HepG2 (cell line): ENCODE results near the gene OTOGL. TPM values are rescaled to one million over a fixed set of nuclear protein-coding genes. Genes with fewer than 3 reads are reported as not detected.

Experiments
- ARID3A ChIP-seq: IDR thresholded peaks from 2 replicates; pipeline ENCODE4 v1.6.1; 2012; ENCODE audit warnings: low read depth, low read length, improper control_type of control experiment
- BCL6 ChIP-seq: IDR thresholded peaks from 2 replicates; pipeline ENCODE4 v1.6.1; 2016; ENCODE audit warnings: missing genetic modification reagents, missing compliant biosample characterization
- CBFB ChIP-seq: sonication (generic); formaldehyde crosslinking; IDR thresholded peaks from 2 replicates; pipeline ENCODE4 v1.4.0; 2020; ENCODE audit warnings: missing genetic modification reagents
- FOSL2 ChIP-seq: sonication (generic); formaldehyde crosslinking; IDR thresholded peaks from 2 replicates; pipeline ENCODE4 v1.4.0; 2020; ENCODE audit warnings: missing genetic modification reagents
- FOXO1 ChIP-seq: sonication (generic); formaldehyde crosslinking; IDR thresholded peaks from 2 replicates; pipeline ENCODE4 v1.4.0; 2020; ENCODE audit warnings: missing genetic modification reagents
- GABPA ChIP-seq, 2 experiments: IDR thresholded peaks; 2 replicates each; pipeline ENCODE4 v1.6.1; 2011 to 2016; ENCODE audit warnings: low read depth in 2 of 2, low read length in 1 of 2, missing biosample characterization in 1 of 2, missing genetic modification characterization in 1 of 2
- HOXA5 ChIP-seq: sonication (generic); formaldehyde crosslinking; IDR thresholded peaks from 2 replicates; pipeline ENCODE4 v1.4.0; 2020; ENCODE audit warnings: missing genetic modification reagents
- HOXA9 ChIP-seq: sonication (generic); formaldehyde crosslinking; IDR thresholded peaks from 2 replicates; pipeline ENCODE4 v1.8.1; 2022; ENCODE audit warnings: missing genetic modification reagents, mild to moderate bottlenecking, moderate library complexity, borderline replicate concordance
- MXI1 ChIP-seq: IDR thresholded peaks from 3 replicates; pipeline ENCODE4 v1.6.1; 2012; ENCODE audit warnings: low read depth, low read length, inconsistent platforms, borderline replicate concordance
- NFKBIZ ChIP-seq: IDR thresholded peaks from 2 replicates; pipeline ENCODE4 v1.6.1; 2018; ENCODE audit warnings: missing genetic modification reagents, missing compliant biosample characterization
- PBX3 ChIP-seq: sonication (generic); formaldehyde crosslinking; IDR thresholded peaks from 2 replicates; pipeline ENCODE4 v1.8.1; 2023; ENCODE audit warnings: missing genetic modification reagents, inconsistent platforms, borderline replicate concordance
- PHF5A ChIP-seq: IDR thresholded peaks from one replicate; pipeline ENCODE4 v1.6.1; 2018; ENCODE audit warnings: low read depth, missing genetic modification reagents; ENCODE audit not compliant: unreplicated experiment
- RARG ChIP-seq: sonication (generic); formaldehyde crosslinking; IDR thresholded peaks from 2 replicates; pipeline ENCODE4 v1.4.0; 2020; ENCODE audit warnings: low read depth, mild to moderate bottlenecking, missing genetic modification reagents
- SOX13 ChIP-seq, 3 experiments: fragments of 450-650 bp in 1 of 3; sonication (generic) in 1 of 3; formaldehyde crosslinking in 1 of 3; IDR thresholded peaks in 2 of 3; conservative IDR thresholded peaks in 1 of 3; 2 replicates each; pipeline versions ENCODE4 v1.5.0 to v1.6.1; 2016 to 2020; ENCODE audit warnings: antibody characterized with exemption in 1 of 3, mild to moderate bottlenecking in 1 of 3, missing compliant biosample characterization in 1 of 3, missing genetic modification reagents in 1 of 3, moderate library complexity in 1 of 3
- ZBTB33 ChIP-seq: sonication (generic); formaldehyde crosslinking; IDR thresholded peaks from 2 replicates; pipeline ENCODE4 v1.4.0; 2020; ENCODE audit warnings: missing genetic modification reagents
- ZBTB34 ChIP-seq: sonication (generic); formaldehyde crosslinking; IDR thresholded peaks from 2 replicates; pipeline ENCODE4 v1.8.0; 2022; ENCODE audit warnings: mild to moderate bottlenecking, missing genetic modification reagents
- ZNF281 ChIP-seq: sonication (generic); formaldehyde crosslinking; IDR thresholded peaks from 2 replicates; pipeline ENCODE4 v1.4.0; 2020; ENCODE audit warnings: missing genetic modification reagents, borderline replicate concordance
- ZNF343 ChIP-seq: sonication (generic); formaldehyde crosslinking; IDR thresholded peaks from 2 replicates; pipeline ENCODE4 v1.4.0; 2020; ENCODE audit warnings: mild to moderate bottlenecking, missing genetic modification reagents
- ZNF564 ChIP-seq: sonication (generic); formaldehyde crosslinking; IDR thresholded peaks from 2 replicates; pipeline ENCODE4 v1.8.1; 2023; ENCODE audit warnings: mild to moderate bottlenecking, missing genetic modification reagents
- ZNF780A ChIP-seq: sonication (generic); formaldehyde crosslinking; IDR thresholded peaks from 2 replicates; pipeline ENCODE4 v1.8.0; 2022; ENCODE audit warnings: mild to moderate bottlenecking, missing genetic modification reagents, moderate library complexity
- ZNF816 ChIP-seq: sonication (generic); formaldehyde crosslinking; IDR thresholded peaks from 2 replicates; pipeline ENCODE4 v1.8.0; 2022; ENCODE audit warnings: missing genetic modification reagents, mild to moderate bottlenecking, borderline replicate concordance
- polyA plus RNA-seq, 8 experiments: library from polyadenylated mRNA; depleted of rRNA in 3 of 8; stranded (reverse) in 7 of 8; unstranded in 1 of 8; fragments of >200 nt; fragmentation: Illumina TruSeq in 4 of 8; extraction: Trizol in 4 of 8; gene quantifications; 2 replicates each; pipeline versions ENCODE4 v1.2.1 to v1.2.3, GENCODE V29; 2011 to 2016; ENCODE audit warnings: low read depth in 4 of 8, missing spikeins in 1 of 8, mixed read lengths in 1 of 8; ENCODE audit not compliant: insufficient read depth in 1 of 8
- total RNA-seq, 5 experiments: library from RNA; depleted of rRNA; stranded (reverse); fragments of >200 nt; fragmentation: Illumina TruSeq; extraction: Trizol; gene quantifications; 2 replicates each; pipeline ENCODE4 v1.2.3, GENCODE V29; 2016; ENCODE audit warnings: low read depth in 1 of 5

The OTOGL gene
- total and polyA plus RNA-seq, 2 of the 13 experiments (the other 11 are each of a cell fraction or from before 2014, with no cell fraction given), result not detected

- no peak for TF ChIP-seq ZBTB33 (CRISPR knock-in tag)
- no peak for TF ChIP-seq ZNF343 (CRISPR knock-in tag)
- TF ChIP-seq HOXA9 (CRISPR knock-in tag), result no peak
- no peak for TF ChIP-seq PBX3
- no peak for TF ChIP-seq PHF5A
- no peak for TF ChIP-seq NFKBIZ (CRISPR knock-in tag)
- no peak for TF ChIP-seq ZNF564
- no peak for TF ChIP-seq FOXO1 (CRISPR knock-in tag)
- no peak for TF ChIP-seq RARG (CRISPR knock-in tag)
- TF ChIP-seq MXI1, result no peak
- 0 out of 2 replicates have a peak, but pooled peaks have one; percentile 15 for TF ChIP-seq ARID3A
- TF ChIP-seq ZNF780A (CRISPR knock-in tag), result no peak
- TF ChIP-seq SOX13 (IDR thresholded peaks at IDR 0.05), result no peak
- TF ChIP-seq SOX13 (CRISPR knock-in tag; conservative IDR thresholded peaks at IDR 0.05 in 1 of 2, IDR thresholded peaks at IDR 0.05 in 1 of 2), result 0 out of 4 replicates have a peak, but pooled peaks of 1 of the 2 experiments have one; percentile 30
- no peak for TF ChIP-seq ZNF281 (CRISPR knock-in tag)
- no peak for TF ChIP-seq ZBTB34 (CRISPR knock-in tag)
- TF ChIP-seq ZNF816, result no peak
- TF ChIP-seq BCL6 (CRISPR knock-in tag), result no peak
- no peak for TF ChIP-seq GABPA (IDR thresholded peaks at IDR 0.05; ENCODE audit: low read depth, low read length)
- peak; percentile 31; the same call in 1 of the 2 replicates for TF ChIP-seq GABPA (CRISPR knock-in tag; IDR thresholded peaks at IDR 0.05; ENCODE audit: low read depth)
- TF ChIP-seq CBFB, result no peak
- 0 out of 2 replicates have a peak, but pooled peaks have one; percentile 18 for TF ChIP-seq FOSL2 (CRISPR knock-in tag)
- TF ChIP-seq HOXA5 (CRISPR knock-in tag), result no peak
Measured at GRCh38 chr12:80353254-80353653, 253.9 kb downstream of the OTOGL start (continued).
